GM18502 (cell line): ENCODE measurements around the gene ALDH3B2.
"Not testable (repeated sequence)": the region's sequence is repeated elsewhere in the genome, so short reads cannot be mapped to it uniquely, and the experiment has no call there.

Source experiments
- ATAC-seq: cut with Tn5 transposase; IDR thresholded peaks from one replicate; pipeline ENCODE4 v1.9.1; 2021; ENCODE audit warnings: mild to moderate bottlenecking; ENCODE audit not compliant: unreplicated experiment, poor library complexity

ALDH3B2 gene, protein sequence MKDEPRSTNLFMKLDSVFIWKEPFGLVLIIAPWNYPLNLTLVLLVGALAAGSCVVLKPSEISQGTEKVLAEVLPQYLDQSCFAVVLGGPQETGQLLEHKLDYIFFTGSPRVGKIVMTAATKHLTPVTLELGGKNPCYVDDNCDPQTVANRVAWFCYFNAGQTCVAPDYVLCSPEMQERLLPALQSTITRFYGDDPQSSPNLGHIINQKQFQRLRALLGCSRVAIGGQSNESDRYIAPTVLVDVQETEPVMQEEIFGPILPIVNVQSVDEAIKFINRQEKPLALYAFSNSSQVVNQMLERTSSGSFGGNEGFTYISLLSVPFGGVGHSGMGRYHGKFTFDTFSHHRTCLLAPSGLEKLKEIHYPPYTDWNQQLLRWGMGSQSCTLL

GRCh38 chr11:67674442-67674871 is at the start of gene ALDH3B2:
Gene ALDH3B2, minus strand, starts transcription at chr11:67674623. Its CDS starts 7,688 bp downstream, at chr11:67666935.
- no peak for ATAC-seq

GRCh38 chr11:67723036-67723435 is 48.6 kb upstream of the ALDH3B2 start:
- ATAC-seq = not testable (repeated sequence)

DNA sequence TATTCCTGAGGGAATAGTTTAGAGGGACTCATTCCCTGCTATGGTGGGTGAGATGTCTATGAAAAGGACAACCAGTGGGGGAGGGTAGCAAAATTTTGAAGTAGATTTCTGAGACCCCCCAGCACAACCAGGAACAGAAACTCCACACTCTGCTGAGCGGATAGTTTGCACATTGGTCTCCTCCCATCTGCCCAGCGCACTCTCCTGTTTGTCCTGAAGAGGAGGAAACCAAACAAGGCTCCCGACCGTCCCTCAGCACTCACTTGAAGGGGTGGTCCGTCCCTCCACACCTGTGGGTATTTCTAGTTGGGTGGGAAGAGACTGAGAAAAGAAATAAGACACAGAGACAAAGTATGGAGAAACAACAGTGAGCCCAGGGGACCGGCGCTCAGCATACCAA is 41.8 kb upstream of the ALDH3B2 start:
- ATAC-seq = not testable (repeated sequence)

- ATAC-seq = not testable (repeated sequence)
Measured at GRCh38 chr11:67715801-67716200, 41.4 kb upstream of the ALDH3B2 start.

DNA sequence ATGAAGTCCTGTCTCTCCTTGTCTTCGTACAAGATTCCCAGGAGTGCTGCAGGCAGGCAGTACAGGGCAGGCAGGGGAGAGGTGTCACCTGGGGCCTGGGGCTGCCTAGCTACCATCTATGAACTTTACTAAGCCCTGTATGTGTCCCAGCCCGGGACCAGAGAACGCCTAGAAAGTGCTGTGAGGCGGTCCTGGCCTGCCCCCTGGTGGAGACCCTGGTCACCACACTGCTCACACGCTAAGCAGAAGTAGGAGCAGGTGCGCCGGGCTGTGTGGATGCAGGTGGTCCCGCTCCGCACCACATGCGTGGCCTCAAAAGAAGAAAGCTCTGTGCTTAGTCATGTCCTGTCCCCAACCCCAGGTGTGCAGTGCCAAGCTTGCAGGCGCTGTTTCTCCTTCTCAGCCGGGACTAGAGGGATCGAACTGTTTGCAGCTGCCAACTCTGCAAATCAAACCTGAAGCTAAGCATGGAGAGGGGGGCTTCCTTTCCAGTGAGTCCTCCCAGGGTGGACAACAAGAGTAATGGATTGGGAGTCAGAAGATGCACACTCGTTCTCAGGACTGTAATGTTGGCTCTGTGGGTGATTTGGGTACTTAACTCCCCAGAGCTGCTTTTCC is 39.6 kb upstream of the ALDH3B2 start:
- ATAC-seq = not testable (repeated sequence)

DNA sequence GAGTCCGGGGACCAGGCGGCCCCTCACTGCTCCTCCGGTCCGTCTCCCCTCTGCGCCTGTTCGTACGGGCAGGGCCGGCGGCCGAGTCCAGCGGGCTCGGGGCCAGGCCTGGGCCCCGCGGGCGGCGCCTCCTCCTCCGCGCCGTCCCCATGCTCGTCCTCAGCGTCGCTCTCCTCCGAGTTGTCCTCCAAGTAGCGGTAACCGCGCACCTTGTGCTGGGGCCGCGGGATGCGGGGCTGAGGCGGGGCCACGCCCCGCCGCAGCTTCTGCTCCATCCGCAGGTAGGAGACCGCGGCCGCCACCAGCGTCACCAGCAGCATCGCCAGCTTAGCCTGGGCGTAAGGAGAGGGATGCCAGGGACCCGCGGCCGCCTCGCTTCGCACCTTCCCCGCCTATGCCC is 37.3 kb upstream of the ALDH3B2 start:
- ATAC-seq = not testable (repeated sequence)

GRCh38 chr11:67711212-67711611 is 36.8 kb upstream of the ALDH3B2 start:
- not testable (repeated sequence) for ATAC-seq

DNA sequence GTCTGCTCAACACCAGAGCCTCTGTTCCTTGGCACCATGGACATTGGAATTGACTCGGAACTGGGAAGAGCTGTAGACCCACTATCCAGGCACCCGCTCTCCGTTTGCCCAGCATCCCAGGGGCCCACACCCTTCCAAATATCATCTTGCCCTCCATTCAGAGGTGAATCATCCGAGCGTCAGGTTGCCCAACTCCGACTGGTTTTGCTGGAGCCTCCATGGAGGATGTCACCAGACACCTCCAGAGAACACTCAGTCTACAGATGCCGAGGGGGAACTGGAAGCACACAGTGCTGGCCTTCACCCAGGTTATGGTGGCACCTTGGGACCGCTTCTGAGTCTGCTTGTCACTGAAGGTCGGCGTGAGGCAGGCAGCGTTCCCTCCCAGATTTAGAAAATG is 35.4 kb upstream of the ALDH3B2 start:
- ATAC-seq = not testable (repeated sequence)

DNA sequence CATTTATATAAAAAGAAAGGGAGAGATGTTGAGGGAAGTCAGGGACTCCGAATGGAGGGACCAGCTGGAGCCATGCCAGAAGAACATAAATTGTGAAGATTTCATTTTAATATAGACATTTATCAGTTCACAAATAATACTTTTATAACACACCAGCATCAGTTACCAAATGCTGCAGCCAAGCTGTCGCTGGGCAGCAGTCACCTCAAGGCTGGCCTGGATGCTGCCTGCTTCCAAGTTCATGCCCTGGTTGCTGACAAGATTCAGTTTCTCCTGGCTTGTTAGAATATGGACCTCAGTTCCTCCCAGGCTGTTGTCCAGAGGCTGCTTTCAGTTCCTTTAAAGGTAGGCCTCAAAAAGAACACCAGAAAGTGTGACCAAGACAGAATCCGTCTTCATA is 30.8 kb upstream of the ALDH3B2 start:
- no peak for ATAC-seq

- ATAC-seq = no peak
Measured at GRCh38 chr11:67704524-67704923, 30.1 kb upstream of the ALDH3B2 start.

- not testable (repeated sequence) for ATAC-seq
Measured at GRCh38 chr11:67703709-67704108, 29.3 kb upstream of the ALDH3B2 start.

DNA sequence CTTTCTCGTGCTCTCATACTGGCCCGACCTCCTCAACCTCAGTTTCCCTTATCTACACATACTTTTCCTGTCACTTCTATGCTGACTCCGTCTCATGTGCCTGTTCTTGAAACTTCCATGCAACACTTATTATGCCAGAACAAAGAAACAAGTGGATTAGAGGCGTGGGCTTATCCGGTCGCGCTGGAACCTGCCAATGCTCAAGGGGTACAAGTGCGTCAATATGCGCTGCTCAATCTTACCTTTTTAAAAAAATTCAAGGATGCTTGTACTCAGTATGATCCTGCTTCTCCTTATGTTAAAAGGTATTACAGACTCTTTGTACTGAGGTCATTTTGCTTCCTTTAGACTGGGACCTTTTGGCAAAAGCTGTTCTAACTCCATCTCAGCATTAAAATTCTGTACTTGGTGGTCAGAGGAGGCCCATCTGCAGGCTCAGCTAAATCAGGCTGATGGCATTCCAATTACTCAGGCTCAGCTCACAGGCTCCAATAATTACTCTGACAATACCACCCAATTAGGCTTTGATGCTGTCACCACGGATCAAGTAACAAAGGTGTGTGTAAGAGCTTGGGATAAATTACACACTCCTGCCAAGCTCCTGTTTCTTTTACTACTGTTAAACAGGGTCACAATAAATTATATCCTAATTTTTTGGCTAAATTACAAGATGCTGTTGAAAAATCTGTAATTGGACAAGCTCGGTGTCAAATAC is 26.3 kb upstream of the ALDH3B2 start:
- ATAC-seq = no peak

GRCh38 chr11:67700141-67700540 is 25.7 kb upstream of the ALDH3B2 start:
- ATAC-seq = no peak

GRCh38 chr11:67699521-67699920 is 25.1 kb upstream of the ALDH3B2 start:
- ATAC-seq = no peak

- ATAC-seq = no peak
Measured at GRCh38 chr11:67698247-67698646, 23.8 kb upstream of the ALDH3B2 start.

DNA sequence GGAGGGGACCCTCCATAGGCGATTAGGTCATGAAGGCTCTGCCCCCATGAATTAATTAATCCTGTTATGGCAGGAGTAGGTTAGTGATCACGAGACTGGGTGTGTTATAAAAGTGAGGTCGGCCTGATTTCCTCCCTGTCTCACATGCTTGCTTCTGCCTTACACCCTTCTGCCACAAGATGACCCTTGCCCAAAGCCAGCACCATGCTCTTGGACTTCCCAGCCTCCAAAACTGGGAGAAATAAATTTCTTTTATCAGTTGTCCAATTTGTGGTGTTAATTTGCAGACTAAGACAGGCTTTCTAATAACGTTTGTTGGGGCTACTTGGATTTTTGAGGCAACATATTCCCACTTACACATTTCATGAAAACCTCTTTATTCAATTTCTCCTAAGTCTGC is 23.4 kb upstream of the ALDH3B2 start:
- ATAC-seq = no peak

DNA sequence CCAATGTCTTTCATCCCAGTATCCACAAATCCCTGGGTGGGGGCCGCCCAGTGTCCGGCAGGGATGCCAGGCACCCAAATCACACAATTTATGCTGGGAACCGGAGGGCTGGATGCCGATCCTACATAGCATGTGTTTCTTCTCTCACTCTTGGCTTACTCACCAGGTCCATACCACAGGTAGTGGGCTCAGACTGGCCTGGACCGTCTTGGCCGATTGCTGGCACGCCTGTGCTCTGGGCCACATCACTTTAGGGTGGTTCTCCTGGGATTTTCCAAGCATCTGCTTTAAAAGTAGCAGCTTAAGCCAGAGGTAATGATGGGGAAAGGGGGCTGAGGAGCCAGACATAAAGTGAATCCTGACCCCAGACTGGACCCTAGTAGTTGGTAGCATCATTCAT is 22.6 kb upstream of the ALDH3B2 start:
- no peak for ATAC-seq

- no peak for ATAC-seq
Measured at GRCh38 chr11:67695606-67696005, 21.2 kb upstream of the ALDH3B2 start.

DNA sequence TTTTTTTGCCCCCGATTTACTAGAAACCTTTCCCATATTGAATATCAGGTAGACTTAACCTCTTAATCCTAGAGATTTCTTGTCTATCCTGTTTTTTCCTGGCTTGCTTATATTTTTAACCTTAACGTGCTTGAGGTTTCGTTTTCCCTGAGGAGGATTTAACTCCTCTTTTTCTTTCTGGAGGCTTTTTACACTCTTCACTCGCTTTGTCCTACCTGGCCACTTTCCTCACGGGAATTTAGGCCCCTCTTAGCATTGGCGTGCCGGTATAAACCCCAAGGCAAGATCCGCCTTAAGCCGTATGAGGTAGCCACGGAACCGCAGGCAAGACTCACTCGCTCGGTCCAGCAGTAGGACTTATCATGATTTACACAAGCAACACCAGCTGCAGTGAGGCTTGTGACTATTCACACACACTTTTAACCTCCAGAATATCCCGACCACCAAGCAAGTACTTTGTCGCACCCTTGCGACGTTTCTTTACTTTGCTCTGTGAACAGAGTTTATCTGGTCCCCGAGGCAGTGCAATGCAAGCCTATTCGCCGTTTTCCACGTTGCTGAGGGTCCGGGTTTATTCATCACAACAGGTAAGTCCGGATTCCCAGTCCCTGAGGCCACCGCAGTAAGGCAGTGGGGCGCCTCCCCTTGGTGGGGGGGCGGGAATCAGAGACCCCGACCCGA is 20.6 kb upstream of the ALDH3B2 start:
- ATAC-seq = no peak

GRCh38 chr11:67691149-67691548 is 16.7 kb upstream of the ALDH3B2 start:
- ATAC-seq = no peak

- ATAC-seq = no peak
Measured at GRCh38 chr11:67689178-67689577, 14.8 kb upstream of the ALDH3B2 start.
